GM19239 (cell line): Measurements from ENCODE around the gene TNS3.

ENCODE experiments used
- DNase-seq: peaks from one replicate; pipeline ENCODE4 v3.0.0; 2011; ENCODE audit warnings: low spot score; ENCODE audit not compliant: insufficient read length
- FAIRE-seq: peaks from 2 replicates; lab custom pipeline; 2011; peaks lifted over from hg19 to GRCh38; lab: Jason Lieb, UNC

The TNS3 gene

DNA sequence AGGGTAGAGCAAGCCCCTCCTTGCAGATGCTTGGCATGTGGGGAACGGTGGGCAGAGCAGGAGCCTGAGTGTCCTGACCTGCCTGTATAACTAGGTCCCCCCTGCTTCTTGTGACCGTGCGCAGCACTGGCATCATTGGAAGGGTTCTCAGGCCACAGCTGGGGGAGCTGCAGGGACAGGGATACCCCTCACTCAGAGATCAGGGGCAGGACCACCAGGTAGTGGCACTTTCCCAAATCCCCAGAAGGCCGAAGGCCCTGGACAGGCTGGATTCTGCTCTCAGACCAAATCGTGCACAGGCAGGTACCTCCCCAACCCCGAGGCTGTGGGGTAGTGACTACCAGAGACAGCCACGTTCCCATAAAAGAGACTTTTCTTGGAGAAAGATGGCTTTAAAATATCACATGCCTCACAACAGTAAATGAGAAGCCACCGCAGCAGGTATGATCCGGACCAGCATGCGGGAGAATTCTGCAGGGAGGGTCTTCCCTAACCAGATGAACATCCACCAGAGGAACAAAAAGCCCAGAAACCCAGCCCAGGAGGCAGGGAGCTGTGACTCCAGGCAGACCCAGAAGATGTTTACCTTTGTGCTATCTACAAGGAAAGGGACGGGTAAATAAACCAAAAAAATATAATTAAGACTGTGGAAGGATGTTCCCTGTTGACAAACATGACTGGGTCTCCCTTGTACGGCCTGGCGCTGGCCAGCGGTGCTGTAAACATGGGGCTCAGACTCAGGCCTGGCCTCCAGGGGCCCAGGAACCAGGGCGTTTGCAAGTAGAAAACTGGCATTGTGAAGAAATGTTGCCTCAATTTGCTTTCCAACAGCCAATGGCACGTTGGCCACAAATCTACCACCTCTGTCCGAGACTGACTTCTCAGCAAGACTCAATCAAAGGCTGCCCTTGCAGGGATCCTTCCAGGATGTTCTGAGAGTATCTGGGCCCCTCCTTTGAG, 180.0 kb downstream of the TNS3 start:
- DNase-seq (no peak), FAIRE-seq (no peak)

DNA sequence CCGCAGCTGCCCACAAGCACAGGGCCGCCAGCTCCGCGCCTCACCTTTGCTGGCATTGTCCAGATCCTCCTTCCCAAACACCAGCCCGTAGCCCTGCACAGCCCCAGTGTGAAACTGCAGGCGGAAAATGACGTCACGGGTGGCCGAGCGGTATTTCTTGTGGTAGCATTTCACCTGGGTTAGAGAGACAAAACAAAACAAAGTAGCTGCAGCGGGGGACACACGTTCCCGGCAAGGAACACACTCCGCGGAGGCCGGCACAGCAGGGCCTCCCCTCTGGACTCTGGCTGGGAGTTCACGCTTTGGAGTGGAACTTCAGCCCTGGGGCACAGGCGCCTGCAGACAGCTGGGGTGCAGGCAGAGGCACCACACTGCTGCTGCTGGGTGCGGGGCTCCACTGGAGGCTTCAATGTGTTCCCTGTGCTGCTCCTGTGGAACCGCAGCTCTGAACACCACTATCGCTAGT, 181.1 kb downstream of the TNS3 start:
- no peak for FAIRE-seq
- no peak for DNase-seq

DNA sequence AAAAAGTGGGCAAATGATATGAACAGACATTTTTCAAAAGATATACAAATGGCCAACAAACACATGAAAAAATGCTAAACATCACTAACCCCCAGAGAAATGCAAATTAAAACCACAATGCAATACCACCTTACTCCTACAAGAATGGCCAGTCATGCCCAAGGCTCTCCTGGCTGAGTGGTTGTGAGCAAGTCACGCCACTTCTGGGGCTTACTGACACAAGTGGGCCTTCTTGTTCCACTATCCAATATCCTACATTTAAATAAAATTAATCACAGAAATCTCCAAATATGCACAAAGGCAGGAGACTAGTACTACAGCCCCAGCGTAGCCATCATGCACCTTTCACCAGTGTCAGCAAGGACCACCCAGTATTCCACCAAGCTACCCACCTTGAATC, 181.9 kb downstream of the TNS3 start:
- no peak for DNase-seq
- no peak for FAIRE-seq

DNA sequence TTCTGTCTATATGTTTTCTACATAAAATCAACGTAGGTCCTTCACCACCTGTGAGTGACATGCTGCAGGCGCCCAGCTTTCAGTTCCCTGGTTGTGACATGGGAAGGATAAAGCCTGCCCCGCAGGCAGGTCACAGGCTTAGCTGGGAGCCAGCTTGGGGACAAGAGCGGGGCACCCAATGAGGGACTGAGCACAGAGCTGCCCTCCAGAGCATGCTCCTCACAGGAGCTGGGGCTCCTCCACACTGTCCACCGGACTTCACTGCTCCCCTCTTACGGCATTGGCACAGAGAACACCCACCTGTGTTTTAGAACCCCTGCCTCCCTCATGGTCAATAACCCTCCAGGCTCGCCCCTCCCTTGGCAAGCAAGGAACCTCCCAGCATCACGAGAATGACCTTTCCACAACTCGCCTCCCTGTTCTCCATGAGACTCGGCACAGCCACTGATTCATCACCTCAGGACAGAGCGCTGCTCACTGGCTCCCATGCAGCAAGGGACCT, 187.1 kb downstream of the TNS3 start:
- DNase-seq, result no peak
- no peak for FAIRE-seq

DNA sequence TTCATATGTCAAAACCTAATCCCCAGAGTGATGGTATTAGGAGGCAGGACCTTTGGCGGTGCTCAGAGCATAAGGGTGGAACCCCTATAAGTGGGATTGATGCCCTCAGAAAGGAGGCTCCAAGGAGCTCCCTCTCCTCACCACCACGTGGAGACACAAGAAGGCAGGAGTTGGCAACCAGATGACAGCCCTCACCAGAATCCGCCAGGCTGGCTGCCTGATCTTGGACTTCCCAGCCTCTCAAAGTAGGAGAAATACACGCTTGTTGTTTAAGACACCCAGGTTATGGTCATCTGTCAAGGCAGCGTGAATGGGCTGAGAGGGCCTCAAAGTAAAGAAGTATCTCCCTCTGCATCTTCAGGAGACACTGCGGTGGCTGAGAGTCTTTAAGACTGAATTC, 187.7 kb downstream of the TNS3 start:
- no peak for FAIRE-seq

DNA sequence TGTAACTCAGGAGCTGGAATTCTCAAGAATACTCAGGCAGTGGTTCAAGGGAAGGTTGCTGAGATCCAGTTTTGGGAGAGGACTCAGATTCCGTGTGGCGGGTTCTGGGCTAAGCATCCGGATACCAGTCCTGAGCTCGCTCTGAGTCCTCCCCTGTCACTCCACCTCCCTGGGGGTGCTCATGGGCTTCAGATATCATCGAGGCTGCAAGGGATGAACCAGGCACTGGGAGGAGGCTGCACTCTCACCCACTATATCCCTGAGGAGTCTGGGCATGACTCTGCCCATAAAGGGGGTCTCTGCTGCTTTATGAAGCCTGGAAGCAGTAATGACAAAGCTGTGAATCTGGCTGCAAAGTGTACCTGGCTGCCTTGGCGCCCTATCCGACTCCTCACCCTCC, 188.5 kb downstream of the TNS3 start:
- DNase-seq (no peak), FAIRE-seq (no peak)

More for the DNA sequence above, 187.7 kb downstream of the TNS3 start:
- DNase-seq, result no peak

DNA sequence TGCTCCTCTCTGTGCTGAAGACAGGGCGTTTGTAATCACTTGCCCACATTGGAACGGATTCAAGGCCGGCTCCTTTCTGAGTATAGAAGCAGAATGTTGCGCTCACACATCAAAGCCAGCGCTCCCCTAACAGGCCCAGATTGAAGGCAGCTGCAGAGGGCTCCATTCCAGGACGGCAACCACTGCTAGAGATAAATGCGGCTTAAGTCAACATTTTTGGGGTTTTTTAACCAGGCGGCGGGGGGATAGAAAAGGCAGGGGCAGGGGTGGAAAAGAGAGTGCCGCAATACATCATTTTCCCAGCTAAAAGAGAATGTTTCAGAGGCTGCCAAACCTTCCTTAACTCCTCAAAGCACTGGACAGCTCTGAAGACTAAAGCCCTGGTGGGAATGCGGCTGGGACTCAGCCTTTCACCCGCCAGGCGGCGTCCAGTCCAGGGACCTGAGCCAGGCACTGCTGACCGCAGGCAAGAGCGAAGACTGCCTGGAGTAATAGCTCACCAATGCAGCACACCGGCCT, 189.6 kb downstream of the TNS3 start:
- FAIRE-seq (no peak), DNase-seq (no peak)

DNA sequence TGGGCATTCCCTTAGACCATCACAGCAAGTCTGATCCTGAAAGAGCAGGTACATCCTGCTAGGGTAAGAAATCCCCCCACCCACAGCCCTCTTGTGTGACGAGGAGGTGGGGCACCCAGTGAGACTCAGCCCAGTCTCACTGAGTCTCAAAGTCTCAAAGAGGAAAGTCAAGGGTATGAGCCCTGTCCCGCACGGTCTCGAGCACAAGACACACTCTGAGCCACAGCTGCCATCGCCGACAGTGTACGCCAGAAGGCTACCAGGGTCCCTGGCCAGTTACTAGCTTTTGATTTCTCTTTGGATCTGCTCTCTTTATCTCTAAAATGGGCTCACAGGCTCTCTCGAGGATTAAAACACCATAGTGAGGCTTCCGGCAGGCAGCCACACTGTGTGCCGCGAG, 190.2 kb downstream of the TNS3 start:
- DNase-seq (no peak), FAIRE-seq (no peak)

DNA sequence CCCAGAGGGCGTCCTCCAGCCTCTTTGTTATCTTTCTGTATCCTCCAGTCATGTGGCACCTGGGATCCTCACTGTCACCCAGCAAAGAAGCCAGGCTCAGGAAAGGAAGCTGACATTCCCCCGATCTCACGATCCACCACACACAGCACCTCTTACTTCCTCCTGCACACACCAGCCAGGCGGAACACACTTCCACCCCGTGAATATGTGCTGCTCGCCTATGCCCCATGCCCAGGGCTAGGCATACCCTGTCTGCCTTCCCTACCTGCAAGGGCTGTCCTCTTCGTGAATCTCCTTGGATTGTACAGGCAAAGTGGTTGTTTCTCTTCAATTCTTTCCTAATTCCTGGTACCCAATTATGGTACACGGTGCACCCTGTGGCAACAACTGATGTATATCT, 191.0 kb downstream of the TNS3 start:
- FAIRE-seq (no peak), DNase-seq (no peak)

DNA sequence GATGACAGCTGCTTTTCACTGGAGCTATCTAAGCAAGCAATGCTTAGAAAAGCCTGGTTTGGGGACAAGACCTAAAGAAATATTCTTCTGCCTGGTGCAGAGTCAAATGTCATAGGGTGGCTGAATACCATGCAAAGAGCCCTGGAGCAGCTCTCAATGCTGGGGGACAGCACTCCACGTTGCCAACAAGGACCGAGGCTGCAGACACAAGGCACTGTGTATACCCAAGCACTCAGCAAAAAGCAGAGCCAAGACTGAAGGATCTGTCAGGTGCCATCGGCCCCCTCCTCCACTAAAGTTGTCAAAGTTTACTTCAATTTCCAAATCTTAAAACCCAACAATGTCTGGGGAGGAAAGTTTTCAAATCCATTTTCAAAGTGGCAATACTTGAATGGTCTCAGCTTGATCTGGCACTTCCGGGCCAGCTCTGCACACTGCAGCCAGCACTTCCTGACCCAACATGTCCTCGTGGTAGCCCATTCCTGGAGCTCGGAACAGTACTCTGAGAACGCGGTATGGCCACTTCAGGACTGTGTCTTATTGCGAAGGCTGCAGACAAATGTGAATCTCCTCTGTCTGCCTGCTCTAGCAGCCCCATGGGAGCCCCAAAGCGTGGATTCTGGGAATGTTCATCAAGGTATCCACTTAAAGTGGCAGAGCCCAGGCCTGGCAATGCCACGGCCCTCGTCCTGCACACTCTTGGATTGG, 191.8 kb downstream of the TNS3 start:
- FAIRE-seq, result no peak
- DNase-seq, result no peak

DNA sequence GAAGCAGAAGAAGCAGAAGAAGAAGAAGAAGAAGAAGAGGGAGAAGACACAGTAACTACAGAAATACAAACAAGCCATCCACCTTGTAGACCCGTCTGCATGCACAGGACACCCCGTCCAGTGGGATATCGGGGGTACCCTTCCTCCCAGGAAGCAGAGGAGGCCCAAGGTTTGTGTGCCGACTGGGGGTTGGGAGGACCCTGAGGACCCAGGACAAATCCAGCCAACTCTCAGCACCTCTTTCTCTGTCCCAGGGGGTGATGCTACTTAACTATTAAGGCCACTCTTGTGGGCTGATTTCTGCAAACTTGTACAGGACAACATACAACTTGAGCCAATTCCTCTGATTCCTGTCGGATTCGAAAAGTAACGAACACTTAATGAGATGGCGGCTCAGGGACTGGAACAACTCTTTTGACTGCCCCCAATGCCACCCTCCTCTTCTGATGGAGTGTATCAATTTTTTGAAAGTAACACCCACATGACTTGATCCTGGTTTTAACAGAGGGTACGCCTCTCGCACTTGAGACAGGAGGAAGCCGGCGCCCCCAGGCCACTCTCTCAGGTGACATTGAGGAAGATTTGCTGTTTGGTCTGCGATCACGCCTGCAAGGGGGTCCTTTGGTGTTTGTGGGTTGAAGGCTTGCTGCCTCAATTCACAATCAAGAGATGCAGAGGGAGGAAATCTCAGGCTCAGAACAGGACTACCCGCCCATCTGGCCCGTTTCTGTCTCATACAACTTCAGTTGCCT, 192.6 kb downstream of the TNS3 start:
- no peak for DNase-seq
- no peak for FAIRE-seq

DNA sequence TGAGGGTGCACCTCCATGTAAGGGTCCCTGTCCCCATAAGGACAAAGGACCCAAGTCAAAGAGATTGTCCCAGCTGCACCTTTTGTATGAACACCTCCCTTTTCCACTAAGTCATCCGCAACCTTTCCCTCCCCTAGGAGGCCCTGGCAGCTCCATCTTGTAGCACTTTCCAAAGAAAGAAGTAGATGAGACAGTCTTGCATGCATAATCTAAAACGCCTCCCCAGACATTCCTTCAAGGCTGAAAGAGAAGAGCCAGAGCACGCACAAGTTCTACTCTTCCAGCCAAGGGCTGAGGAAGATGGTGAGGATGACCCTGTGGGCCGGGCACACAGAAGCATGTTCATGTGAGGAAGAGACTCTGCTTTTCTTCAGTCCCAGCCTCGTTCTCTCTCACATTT, 194.4 kb downstream of the TNS3 start:
- FAIRE-seq (no peak), DNase-seq (no peak)

DNA sequence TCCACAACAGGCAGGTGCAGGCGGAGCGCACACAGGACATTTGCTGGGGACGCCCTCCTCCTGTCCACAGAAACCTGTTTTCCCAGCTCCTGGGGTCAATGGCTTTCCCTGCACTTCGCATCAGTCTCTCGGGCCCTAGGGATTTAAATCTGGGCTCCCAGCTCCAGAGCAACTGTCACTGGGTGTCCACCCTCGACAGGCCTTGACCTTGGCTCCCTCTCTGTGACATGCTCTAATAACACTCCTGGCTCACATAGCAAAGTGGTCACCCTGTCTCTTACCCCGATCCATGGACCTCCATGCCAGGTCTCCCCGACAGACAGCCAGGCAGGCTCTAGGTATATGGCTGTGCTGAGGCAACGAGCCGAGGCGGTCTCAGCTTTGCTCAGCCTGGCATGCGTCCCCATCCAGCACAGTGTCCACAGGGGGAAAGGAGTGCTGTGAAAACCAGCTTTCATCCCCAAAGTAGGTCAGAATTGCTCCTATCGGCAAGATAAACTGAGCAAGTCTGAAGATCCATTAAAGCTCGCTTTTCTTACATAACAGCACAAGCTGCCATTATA, 195.6 kb downstream of the TNS3 start:
- no peak for FAIRE-seq

DNA sequence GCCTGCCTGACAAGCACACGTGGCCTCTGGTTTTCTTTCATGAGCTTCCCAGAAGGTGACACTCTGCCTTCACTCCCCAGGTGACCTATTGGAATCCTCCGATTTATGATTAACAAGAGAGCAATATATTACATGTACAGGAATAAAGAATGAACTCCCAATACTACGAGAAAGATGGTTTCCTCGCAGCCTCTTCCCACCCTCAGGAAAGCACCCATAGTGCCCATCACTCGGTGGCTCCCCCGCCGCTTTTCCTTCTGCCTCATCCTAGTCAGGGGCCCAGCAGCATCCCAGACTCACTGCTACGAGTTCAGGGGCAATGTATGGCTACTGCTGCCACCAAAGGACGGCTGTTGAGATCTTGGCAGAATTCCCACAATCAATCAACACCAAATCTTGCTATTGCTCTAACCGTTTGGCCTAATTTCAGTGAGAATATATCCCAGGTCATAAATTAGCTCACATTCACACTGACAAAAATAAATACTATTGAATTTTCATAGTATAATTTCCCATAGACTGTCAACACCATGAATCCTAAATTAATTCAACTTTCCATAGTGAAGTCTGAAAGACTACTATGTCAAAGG, 196.3 kb downstream of the TNS3 start:
- no peak for FAIRE-seq
- DNase-seq, result no peak

More for the DNA sequence above, 195.6 kb downstream of the TNS3 start:
- no peak for DNase-seq

DNA sequence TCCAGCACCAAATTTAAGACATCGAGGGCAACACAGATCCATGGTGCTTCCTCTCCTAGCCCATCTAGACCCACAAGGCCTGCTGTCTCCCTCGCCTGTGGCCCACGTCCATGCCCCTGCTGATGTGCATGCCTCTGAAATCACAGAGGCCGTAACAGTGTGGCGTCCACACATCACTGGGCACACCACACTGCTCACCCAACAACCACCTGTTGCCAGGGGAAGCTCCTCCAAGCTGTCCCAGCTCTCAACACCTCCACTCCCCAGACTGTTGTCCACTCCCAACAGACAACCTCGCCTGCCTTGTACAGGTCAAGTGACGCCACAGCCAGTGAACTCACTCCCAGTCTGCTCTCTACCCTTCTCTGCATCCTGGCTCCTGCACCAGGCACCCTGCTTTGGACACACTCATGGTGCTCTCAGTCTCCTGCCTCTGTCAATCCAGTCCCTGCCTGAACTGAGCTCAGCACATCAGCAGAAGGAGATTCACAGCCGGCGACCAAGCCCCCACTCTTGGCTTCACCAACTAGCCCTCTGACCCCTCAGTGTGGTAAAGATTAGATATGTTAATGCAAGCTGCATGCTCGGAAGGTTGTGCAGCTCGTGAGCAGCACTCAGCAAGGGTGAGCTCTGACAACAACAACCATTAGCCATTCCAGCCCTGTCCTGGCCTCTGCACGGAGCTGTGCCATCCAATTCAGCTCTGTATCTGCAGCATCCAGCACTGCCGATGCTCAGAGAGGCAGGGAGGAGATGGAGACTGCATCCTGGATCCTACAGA, 197.0 kb downstream of the TNS3 start:
- DNase-seq (no peak), FAIRE-seq (no peak)

DNA sequence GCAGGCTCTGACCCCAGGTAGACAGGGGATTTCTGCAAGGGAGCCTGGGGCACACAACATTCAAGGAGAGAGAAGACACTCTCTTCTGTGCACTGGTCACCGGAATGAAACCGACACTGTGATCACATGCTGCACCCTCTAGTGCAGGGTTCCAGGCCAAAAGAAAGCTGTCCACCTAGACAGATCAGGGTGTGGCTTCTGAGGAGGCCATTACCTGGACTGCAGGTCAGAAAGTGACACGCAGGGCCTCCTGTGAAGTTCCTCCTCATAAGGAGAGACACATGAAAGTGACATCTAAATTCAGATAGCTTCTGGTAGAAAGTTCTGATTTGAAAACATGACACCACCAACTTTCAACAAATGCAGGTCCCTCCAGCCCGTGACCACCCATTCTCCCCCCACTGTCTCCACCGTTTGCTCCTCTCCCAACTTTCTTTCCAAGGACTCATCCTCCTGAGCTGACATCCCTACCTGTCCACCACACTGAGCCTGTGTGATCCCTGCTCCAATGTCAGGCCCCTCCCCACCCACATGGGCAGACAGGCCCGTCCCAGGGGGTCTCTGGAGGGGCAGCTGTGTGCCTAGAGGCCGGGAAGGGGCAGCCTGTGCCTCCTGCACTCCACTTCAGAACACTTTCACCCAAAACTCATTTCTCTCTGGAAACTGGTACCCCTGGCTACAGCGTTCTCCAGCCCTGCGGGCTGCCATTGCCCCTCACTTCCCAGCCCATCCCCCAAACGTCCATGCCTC, 198.0 kb downstream of the TNS3 start:
- FAIRE-seq, result no peak
- no peak for DNase-seq

DNA sequence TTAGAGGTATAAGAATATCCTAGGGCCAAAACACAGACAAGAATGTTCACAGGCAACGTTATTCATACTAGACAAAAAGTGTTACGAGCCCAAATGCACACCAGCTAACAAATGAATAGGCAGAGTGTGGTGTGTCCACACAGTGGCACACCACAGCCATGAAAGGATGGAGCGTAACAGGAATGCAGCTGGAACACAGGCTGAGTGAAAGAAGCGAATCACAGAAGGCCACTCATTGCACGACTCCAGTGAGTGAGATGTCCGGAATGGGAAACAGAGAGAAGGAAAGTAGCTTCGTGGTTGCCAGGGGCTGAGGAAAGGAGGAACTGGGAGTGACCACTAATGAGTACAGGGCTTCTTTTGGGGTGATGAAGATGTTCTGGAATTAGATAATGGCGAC, 198.8 kb downstream of the TNS3 start:
- no peak for FAIRE-seq
- no peak for DNase-seq

DNA sequence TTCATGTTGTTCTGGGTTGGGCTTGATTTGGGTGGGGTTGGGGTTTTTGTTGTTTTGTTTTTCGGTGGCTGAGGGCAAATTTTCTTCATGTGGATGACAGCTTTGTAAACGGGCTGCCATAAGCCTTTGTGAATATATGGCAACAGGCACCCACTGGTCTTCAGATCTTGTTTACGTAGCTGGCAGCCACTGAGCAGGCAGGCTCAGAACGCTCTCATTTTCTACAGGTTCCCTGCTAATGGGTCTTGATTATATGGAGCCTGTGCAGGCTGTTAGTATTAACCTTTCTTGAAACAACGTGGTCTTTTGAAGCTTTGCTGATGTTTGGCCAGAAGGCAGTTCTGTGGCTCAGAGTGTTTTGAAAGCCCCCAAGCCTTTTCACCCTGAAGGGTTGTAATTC, 199.7 kb downstream of the TNS3 start:
- DNase-seq, result no peak
- no peak for FAIRE-seq
